Activated CD4-positive, CD25-positive, alpha-beta regulatory T cell treated with anti-CD3 and anti-CD28 coated beads, Interleukin-2, amount 50 U/mL, for 24 hours (primary cell): ENCODE data around the gene SELENOV.

Experiments
- ATAC-seq, 2 donors: fragments of 150-1000 bp; cut with Tn5 transposase; one replicate each; pipeline ENCODE4 v1.10.0; 2021; ENCODE audit warnings: mild to moderate bottlenecking in 1 of 2, moderate library complexity in 1 of 2

The SELENOV gene

DNA sequence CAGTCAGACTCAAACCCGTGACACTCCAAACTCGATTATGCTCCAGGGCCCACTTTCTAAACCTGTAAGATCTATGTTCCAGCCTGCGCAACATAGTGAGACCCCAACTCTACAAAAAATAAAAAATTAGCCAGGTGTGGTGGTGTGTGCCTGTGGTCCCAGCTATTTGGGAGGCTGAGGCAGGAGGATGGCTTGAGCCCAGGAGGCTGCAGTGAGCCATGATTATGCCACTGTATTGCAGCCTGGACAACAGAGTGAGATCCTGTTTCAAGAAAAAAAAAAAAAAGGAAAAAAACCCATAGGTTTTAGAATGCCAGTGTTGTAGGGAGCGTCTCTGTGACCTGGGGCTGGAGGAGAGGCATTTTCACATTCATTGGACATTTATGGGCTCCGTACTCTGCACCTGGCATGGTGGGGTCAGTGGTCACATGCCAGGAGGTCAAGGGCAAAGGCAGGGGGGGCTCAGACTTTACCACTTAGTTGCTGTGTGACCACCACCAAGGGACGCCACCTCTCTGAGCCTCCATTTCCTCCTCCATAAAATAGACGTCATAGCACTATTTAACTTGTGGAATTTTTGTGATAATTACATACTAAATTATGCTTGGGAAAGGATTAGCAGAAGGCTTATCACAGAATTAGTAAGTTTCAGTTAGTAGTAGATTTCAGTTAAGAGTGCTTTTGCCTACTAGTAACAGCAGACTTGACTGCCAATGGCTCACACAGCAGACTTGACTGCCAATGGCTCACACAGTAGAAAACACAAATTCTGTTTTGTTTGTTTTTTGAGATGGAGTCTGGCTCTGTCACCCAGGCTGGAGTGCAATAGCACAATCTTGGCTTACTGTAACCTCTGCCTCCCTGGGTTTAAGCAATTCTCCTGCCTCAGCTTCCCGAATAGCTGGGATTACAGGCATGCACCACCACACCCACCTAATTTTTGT, 5.9 kb downstream of the SELENOV start:
- no peak for ATAC-seq

- peak in 1 of 2 donors; percentile 13 for ATAC-seq
These were observed 9.6 kb downstream of the SELENOV start for GRCh38 chr19:39524495-39524894.

DNA sequence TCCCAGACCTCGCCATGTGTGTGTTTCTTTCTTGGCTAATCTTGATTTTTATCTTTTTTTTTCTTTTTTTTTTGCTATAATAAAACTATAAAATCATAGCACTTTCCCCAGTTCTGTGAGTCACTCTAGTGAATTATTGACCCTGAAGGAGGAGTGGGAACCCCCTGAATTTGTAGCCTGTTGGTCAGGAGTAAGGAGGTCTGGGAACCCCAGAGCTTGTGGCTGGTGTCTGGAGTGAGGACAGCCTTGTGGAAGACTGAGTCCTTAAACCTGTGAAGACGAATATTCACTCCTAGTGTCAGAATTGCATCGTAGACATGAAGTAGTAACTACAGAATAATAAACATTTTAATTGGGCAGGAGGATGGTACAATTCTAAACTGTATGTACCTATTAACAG, 10.3 kb downstream of the SELENOV start:
- ATAC-seq, result no peak

DNA sequence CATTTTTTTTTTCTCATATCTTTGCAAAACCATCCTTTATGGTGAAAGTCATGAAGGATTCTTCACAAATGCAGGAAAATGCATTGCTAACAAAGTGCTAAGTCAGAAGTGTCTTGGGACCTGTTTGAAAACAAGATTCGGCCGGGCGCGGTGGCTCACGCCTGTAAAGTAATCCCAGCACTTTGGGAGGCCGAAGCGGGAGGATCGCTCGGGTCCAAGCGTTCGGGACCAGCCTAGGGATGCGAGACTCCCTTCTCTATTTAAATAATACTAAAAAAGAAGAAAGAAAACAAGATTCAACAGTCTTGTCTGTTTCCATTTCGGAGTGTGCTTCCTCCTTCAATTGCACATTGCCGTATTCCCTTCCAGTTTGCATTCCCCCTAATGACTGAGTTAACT, 16.9 kb downstream of the SELENOV start:
- no peak for ATAC-seq

GRCh38 chr19:39532233-39533002, 17.5 kb downstream of the SELENOV start, which contains the start of gene EID2B:
Gene EID2B, minus strand, starts transcription at chr19:39532852. Its CDS starts 50 bp downstream, at chr19:39532802.
- ATAC-seq, result peak; percentile 92 to 94

DNA sequence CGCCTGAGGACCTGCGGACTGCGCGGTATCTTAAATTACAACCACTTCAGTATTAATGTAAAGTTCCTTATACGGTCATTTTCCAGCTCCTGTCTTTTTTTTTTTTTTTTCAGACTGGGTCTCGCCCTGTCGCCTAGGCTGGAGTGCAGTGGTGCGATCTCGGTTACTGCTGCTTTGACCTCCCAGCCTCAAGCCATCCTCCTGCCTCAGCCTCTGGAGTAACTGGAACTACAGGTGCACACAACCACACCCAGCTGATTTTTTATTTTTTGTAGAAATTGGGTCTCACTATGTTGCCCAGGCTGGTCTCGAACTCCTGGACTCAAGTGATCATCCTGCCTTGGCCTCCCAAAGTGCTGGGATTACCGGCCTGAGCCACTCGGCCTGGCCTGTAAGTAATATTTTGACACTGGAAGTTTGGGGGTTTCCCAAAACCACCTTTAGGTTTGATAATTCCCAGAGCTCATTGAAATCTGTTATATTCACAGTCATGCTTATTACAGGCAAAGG, 18.1 kb downstream of the SELENOV start:
- peak; percentile 13 to 19 for ATAC-seq

GRCh38 chr19:39533791-39534190, 18.9 kb downstream of the SELENOV start:
- no peak for ATAC-seq

DNA sequence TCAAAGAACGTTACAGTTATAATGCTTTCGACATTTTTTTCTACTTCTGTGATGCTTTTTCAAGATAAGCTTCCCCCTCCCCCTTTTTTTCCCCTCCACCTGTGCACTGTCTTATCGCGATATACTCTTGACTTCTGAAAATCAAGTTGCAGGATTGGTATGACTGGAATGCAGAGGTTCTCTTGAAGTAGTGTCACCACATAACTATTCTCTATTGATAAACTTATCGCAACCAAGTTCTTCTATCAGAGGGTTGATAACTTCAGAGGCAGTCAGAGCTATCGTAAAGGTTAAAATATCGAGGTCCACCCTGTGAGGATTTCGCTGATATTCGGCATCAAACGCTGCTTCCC, 24.2 kb downstream of the SELENOV start:
- ATAC-seq, result peak in 1 of 2 donors; percentile 21

GRCh38 chr19:39539518-39540332, 24.8 kb downstream of the SELENOV start, which contains the start of gene EID2:
Gene EID2, minus strand, starts transcription at chr19:39540161. Its CDS starts 82 bp downstream, at chr19:39540079.
- peak; percentile 91 to 92 for ATAC-seq

GRCh38 chr19:39540333-39540673, 25.4 kb downstream of the SELENOV start:
- no peak for ATAC-seq

DNA sequence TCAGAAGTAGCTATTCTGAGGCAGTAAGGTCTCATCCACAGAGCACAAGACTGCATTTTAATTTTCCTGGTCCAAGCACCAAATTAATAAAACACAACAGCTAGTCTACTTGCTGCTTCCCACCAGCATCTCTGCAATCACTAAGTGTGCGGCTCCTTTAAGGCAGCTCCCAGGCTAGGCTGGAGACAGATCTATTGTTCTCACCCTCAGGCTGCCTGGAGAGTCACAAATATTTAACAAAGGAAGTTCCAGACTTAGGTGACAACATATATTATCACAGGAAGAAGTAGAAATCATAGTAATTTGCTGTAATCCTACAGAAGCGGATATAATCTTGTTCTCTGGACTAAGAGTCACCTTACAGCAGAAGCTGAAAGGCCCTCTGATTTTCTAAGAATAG, 27.3 kb downstream of the SELENOV start:
- no peak for ATAC-seq

GRCh38 chr19:39543477-39543857, 28.5 kb downstream of the SELENOV start:
- no peak for ATAC-seq

- no peak for ATAC-seq
These were observed 29.4 kb downstream of the SELENOV start for GRCh38 chr19:39544226-39544903.

DNA sequence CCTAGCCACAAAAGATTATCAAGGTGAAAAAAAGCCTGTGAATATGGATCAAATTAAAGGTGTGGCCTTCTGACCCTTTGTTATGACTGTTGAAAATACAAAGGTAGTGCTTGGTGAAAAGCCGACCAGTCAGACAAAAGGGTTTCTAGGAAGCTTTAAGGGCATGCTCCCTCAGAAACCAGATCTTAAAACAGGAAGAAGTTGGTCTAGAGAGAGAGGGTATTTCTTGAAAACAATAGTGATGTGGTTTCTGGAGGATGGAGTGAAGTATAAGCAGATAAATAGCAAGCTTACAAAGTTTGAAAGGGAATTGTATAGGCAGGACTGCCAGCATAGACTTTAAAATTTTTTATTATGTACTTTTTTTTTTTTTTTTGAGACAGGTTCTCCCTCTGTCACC, 30.0 kb downstream of the SELENOV start:
- no peak for ATAC-seq

- peak in 1 of 2 donors; percentile 13 for ATAC-seq
These were observed 31.7 kb downstream of the SELENOV start for GRCh38 chr19:39546599-39546998.

DNA sequence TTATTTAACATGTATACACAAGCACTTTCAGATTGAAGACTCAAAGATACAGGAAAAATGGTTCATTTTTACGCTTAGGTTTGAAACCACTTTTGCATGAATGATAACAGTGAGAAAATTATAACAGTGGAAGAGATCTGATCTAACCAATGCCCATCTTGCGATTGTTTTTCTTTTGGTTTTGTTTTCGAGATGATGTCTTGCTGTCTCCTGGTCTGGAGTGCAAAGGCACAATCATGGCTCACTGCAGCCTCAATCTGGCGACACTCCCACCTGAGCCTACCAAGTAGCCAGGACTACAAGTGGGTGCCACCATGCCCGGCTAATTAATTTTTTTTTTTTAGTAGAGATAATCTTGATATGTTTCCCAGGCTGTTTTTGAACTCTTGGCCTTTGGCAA, 35.3 kb downstream of the SELENOV start:
- no peak for ATAC-seq

GRCh38 chr19:39553082-39553652, 38.2 kb downstream of the SELENOV start:
- no peak for ATAC-seq

GRCh38 chr19:39554701-39555311, 39.9 kb downstream of the SELENOV start:
- ATAC-seq, result no peak

- no peak for ATAC-seq
These were observed 40.9 kb downstream of the SELENOV start for GRCh38 chr19:39555883-39556282.

DNA sequence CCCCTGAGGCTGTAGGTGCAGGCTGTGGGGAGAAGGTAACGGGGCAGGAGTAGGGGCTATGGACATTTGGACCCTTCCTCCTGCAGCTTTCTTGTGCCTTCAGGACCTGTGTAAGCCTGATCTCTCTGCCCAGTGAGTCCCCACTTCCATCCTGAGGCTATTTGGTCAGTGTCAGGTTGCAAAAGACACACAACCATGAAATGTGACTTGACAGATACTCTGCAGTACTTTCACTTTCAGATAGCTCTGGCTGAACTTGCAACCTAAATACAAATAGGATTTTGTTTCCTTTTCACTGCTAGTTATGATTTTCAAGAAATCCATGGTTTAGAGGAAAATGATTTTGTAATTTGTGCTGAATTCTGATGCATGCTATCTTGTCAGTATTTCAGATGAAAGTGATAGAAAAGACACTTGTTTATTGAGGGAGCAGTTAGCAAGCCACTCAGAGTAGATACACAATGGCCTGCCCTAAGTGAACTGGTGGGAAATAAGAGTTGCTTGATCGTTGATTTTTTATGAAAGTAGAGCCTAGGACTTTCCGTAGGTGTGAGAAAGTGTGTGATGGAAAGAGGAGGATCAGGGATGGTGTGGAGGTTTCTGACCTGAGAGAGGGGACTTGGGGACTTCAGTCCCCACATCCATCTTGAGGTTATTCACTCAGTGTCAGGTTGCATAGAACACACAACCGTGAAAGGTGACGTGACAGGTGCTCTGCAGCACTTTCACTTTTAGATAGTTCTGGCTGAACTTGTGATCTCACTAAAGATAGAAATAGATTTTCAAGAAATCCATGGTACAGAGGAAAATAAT, 43.1 kb downstream of the SELENOV start:
- ATAC-seq, result peak; percentile 57 to 69
